RPMI7951 (cell line): Measurements from ENCODE around the gene NAV3. TPM values are rescaled to one million over a fixed set of nuclear protein-coding genes. Genes with fewer than 3 reads are reported as not detected.

Experiments used
- DNase-seq: peaks from one replicate; pipeline ENCODE4 v3.0.0-alpha.2; 2012; ENCODE audit warnings: low read depth
- total RNA-seq: library from RNA; depleted of rRNA; stranded (reverse); fragments of >200 nt; shearing (Covaris generic); gene quantifications from 2 replicates; pipeline ENCODE4 v1.2.3, GENCODE V29; 2014

Gene NAV3
- total RNA-seq, 1 experiment from 2014 or later = 21.5 TPM

GRCh38 chr12:77845831-77846230 is 15.1 kb downstream of the NAV3 start:
- peak; percentile 67 for DNase-seq

- DNase-seq = peak; percentile 63
Measured at GRCh38 chr12:77847060-77847541, 16.4 kb downstream of the NAV3 start.

GRCh38 chr12:77847680-77848431 is 17.2 kb downstream of the NAV3 start:
- DNase-seq = peak; percentile 81

- no peak for DNase-seq
Measured at GRCh38 chr12:77850129-77850528, 19.4 kb downstream of the NAV3 start.

DNA sequence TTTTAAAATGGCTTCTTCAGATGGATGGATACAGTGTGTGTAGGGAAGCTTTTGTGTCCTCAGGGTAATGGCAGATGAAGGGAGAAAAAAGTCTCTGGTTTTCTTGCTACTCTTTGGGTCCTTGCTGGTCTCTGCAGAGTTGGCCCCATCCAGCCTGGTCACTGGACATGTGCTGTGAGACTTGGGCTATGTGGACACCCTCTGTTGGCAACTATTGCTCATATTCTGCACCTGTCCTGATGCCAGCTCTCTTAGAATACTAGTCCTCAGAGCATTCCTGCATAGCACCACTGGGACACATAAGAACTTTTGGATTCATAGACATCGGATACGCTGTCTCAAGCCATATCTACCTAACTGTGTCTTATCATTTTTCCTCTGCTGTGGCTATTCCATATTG is 20.0 kb downstream of the NAV3 start:
- DNase-seq = no peak

DNA sequence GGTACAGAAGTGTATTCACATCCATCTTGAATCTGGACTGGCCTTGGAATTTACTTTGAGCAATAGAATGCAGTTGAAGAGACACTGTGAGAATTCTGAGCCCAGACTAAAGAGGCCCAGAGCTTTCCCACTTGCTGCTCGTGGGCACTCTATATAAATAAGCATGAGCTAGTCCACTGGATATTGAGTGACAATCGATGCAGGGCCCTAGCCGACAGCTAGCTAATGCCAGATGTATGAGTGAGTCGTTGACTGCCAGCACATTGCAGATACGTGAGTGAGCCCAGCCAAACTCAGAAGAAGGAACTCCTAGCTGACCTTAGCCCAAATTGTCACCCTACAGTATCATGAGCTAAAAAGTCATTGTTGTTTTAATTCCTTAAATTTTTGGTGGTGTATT is 24.9 kb downstream of the NAV3 start:
- peak; percentile 23 for DNase-seq

DNA sequence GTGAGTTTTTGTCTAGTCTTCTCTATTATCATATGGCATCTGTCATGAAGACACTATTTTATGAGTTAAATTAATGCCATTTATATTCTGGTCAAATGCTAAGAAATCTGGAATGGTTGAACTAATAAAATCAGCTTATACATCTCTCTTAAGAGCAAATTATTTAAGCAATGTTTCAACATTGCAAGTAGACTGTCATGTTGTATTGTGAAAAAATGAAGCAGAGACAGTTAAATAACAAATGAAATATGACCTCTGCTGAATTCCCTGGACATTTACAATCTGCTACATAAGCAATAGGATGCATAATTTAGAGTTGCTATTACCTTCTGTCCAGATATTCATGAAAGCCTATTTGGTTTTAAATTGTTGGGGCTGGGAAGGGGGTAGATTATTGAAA is 30.6 kb downstream of the NAV3 start:
- DNase-seq = no peak

DNA sequence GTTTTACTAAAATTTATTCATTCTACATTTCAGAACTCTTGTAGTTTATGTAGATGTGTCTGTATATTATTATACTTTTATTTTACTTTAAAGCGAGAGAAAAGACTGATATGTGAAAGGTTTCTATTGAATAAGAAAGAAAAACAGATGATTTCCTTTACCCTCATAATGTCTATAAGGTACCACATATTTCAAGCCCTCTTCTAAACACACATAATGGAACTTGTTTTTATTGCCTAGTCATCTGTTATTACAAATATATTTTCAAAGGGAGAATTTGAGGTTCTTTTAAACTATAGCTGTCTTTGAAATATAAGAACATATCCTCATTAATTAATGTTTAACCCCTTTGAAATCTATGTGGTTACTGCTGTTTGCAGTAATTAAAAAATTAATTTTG is 34.5 kb downstream of the NAV3 start:
- DNase-seq = no peak

DNA sequence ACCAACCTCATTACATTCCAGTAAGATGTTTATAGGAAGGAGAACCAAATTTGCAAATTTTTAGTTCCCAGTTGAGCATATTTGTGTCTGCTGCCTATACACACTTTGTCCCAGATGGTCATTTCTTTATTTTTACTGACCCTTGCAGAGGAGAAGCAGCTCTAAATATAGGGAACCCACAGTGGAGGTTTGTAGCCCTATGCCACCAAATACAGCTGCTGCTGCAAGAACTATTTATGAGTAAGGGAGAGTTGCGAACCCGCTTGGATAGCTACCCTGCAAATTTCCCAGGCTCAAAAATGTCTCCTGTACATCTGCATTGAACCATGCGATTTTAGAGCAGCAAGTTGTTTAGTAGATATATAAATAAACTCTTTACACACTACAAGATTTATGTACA is 48.2 kb downstream of the NAV3 start:
- DNase-seq = no peak

DNA sequence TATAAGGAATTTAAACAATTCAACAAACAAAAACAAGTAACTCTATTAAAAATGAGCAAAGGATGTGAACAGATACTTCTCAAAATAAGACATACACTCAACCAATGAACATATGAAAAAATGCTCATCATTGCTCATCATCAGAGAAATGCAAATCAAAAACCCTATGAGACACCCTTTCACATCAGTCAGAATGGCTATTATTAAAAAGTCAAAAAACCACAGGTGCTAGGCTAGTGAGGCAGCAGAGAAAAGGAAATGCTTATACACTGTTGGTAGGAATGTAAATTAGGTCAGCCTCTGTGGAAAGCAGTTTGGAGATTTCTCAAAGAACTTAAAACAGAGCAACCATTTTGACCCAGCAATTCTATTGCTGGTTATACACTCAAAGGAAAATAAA is 52.0 kb downstream of the NAV3 start:
- no peak for DNase-seq

- DNase-seq = peak; percentile 57
Measured at GRCh38 chr12:77888611-77889010, 57.9 kb downstream of the NAV3 start.

DNA sequence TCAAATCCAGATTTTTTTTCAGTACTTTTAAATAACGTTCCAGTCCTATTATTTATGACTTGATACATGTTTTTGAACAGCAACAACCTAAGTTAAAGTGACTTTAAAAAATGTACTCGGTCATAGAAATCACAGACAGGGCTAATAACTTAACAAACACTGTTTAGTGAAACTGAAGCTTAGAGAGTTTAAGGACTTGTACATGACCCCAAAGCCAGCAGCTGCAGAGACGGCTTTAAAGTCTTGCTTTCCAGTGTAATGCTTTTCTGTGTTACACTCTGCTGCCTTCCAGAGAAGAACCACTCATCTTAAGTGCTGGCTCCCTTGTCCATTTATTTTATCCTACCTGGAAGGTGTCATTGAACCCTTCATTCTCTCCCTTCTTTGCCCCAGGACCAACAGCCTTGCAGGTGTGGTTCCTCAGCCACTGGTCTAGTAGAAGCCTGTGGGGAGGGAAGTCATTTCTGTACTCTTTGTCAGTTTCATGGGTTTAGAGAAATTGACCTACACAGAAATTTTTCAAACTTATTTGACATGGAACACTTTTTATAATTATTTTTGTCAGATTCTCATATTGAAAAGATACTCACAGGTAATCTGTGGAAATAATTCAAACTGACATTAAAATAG is 60.9 kb downstream of the NAV3 start:
- DNase-seq = no peak

DNA sequence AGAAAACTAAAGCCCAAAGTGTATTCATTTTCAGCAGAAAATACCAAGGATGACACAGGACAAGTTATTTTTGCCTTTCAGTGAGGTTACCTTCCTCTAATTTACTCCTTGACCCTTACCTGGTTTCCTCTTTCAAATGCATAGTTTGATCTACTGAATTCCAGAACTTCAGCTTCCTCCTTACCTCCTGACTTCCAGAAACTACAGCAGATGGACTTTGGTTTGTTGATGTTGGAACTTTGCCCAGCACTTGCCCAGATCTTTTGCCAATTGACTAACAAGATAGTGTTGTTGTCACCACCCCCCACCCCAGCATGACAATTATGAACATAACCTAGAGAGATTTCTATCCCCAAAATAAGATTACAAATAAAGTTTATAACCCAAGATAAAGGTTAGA is 63.2 kb downstream of the NAV3 start:
- DNase-seq = peak; percentile 48

- DNase-seq = no peak
Measured at GRCh38 chr12:77894556-77894955, 63.9 kb downstream of the NAV3 start.

DNA sequence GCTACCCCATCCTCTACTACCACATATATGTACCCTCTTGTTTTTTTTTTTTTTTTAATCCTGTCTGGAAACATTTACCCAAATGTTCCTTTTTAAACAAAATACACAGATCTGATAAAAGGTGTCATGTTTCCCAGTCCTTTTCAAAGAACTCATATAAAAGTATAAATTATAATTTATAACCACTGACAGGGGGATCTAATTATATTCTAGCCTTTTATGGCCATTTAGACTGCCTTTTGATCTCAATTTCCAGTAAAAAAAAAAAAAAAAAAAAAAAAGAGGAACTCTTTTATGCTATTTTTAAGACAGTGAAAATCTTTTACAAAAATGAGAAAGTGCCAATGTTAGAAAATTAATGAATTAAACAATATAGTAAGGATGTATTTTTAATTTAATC is 65.0 kb downstream of the NAV3 start:
- no peak for DNase-seq

GRCh38 chr12:77907936-77908335 is 77.2 kb downstream of the NAV3 start:
- no peak for DNase-seq

DNA sequence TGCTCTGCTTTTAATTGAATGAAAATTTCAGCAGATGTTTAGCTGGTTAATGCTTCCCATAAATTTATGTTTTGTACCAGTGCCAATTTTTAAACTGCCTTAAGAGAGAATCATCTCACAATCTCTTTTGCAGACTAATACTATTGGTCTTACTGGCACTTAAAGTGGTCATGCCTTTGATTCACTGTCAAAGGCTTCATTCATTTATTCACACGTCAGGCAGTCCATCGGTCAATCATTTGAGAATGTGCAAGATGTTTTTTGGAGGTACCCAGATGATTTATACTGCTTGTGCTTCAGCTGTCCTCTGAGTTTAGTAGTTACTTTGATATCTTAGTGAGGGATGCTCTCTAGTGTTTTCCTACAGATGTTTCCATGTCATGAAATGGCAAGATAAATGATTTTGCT is 83.4 kb downstream of the NAV3 start:
- peak; percentile 10 for DNase-seq

GRCh38 chr12:77915071-77915600 is 84.4 kb downstream of the NAV3 start:
- DNase-seq = no peak

DNA sequence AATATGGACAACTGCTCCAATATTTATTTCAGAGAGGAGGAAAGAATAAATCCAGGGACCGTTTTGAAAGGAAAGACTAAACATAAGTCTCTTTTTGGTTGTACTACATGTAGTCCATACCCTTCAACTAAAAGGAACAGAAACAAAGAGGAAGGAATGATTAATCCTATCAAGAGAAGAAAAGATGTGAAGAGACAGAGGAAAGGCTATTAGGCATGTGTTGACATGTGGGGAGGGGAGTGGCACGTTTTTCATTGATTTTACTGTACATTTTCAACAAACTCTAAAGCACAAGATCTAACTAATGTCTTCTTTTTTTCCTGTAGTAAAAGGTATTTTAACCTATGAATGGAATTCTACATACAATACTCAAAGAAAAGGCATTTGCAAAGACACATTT is 85.6 kb downstream of the NAV3 start:
- DNase-seq = no peak

- no peak for DNase-seq
Measured at GRCh38 chr12:77918046-77918445, 87.4 kb downstream of the NAV3 start.

GRCh38 chr12:77919450-77919849 is 88.8 kb downstream of the NAV3 start:
- no peak for DNase-seq

- DNase-seq = peak; percentile 48
Measured at GRCh38 chr12:77923882-77924281, 93.2 kb downstream of the NAV3 start.

- peak; percentile 86 for DNase-seq
Measured at GRCh38 chr12:77924703-77925102, 94.0 kb downstream of the NAV3 start.
